Amygdala (tissue), 56 donors: ENCODE measurements around the gene UBE2Q1.

ENCODE experiments used
- DNase-seq, 56 donors: peaks; one replicate each; lab custom pipeline; 2025; lab: John Stamatoyannopoulos, UW

The UBE2Q1 gene

DNA sequence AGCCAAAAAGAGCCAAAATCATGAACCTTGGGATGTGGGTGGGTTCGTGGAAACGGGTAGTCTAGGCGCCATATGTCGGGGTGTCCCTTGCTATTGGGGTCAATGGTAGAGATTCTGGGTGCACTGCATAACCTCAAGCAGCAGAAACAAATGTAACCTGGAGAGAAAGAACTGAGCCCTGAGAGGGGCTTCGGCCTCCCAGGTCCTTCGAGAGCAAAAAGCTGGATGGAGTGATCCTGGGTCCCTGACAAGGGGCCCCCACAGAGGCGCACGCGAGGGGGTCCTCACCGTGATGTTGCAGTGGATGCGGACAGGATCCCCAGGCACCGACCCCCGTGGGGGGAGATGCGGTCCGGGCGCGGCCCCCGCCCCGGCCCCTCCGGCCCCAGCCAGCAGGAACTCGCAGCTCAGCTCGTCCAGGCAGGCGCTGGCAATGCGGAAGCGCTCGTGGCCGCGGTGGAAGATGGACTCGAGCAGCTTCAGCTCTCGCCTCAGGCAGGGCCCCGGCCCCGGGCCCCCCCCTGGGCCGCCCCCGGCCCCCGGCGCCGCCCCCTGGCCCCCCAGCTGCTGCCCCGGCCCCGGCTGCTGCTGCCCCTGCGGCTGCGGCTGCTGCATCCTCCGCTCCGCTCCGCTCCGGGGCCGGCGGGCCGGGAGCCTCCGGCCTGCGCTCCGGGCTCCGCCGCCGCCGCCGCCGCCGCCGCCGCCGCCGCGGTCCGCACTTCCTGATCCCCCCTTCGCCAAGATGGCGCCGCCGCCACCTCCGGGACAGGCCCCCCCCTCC, at the start of gene UBE2Q1:
Gene UBE2Q1 (minus strand): TSS at position 724 of the 781 bp plus-strand sequence. CDS start 109 bp downstream, at position 615.
- DNase-seq = peak in 15 of 56 donors; percentile 17 to 57 (median 31)

DNA sequence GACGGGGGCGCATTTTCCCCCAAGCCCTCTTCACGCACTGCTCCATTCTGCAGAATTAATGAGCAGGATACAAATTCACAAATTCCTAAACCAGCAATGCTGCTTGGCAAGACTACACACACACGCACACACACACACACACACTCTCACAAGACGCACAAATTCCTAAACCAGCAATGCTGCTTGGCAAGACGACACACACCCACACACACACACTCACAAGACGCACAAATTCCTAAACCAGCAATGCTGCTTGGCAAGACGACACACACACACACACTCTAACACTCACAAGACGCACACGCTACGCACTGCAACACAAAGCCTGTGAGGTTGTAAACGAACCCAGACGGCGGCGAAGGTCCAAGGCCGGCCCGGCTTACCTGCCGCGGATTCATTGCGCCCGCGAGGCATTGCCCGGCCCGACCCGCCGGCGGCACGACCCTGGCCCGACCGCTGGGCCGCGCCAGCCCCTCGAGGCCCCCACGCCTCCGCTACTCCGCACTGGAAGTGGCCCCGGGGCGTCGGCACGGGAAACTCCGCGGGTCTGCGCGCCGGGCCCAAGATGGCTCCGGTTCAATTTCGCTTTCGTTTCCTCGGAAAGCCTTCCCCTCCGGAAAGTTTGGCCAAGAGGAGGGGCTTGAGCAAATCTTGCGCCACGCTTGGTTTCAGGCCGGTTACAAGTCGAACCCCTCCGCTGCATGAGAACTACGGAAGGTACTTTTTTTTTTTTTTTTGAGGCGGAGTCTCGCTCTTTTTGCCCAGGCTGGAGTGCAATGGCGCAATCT, 49.3 kb upstream of the UBE2Q1 start, which contains the start of gene ADAR:
Gene ADAR (minus strand): TSS at position 578 of the 788 bp plus-strand sequence. CDS start 180 bp downstream, at position 398.
- DNase-seq = peak in 53 of 56 donors; percentile 10 to 81 (median 64)

DNA sequence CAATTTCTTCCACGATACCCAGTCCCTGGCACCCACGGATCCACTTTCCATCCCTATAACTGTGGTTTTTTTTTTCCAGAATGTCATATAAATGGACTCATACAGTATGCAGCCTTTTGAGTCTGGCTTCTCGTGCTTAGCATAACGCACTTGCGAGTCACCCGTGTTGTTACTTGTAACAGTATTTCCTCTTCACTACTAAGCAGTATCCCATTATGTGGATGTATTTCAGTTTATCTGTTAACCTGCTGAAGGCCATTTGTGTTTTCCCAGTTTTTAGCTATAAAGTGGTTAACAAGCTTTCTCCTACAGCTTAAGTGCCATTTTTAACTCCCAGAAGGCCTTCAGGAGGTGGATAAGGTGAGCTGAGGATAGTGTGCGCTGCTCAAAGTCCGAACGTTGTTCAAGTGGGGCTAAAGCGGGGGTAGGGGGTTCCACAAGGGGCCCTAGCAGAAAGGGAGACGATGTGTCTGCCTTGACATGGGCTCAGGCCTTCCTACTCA, 48.7 kb upstream of the UBE2Q1 start:
- DNase-seq = peak in 1 of 56 donors; percentile 30

DNA sequence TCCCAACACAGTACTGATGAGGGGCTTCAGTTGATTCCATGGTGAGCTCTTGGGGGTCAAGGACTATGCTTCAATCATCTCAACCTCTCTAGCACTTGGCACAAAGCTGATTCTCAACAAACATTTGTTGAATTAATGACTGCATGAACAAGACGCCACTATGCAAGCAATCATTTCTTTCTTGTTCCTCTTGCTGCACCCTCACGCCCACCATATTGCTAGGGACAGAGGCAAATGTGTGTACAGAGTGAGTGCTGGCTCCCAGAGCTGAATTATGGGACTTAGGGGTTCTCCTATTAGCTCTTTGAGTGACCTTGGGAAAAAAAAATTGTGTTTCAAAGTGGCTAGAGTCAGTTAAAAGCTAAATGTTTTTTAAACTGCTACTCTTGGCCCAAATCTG, 47.1 kb upstream of the UBE2Q1 start:
- no peak for DNase-seq

DNA sequence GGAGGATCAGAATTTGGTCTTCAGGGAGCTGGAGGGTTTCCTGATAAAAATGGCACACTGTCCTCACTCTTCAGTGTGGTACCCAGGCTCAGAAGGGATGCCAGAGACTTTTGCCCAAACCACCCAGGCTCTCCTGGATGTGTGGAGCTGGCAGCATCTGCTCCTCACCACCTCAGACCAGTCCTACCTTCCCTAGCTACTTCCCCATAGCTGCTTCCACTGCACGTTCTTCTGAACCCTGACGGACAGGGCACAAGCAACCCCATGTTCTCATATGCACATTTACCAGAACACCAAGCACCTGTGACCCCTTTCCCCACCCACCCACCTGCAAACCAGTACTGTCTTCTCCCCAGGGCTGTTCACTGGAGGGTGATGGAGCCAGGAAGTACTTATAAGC, 44.9 kb upstream of the UBE2Q1 start:
- DNase-seq = no peak

DNA sequence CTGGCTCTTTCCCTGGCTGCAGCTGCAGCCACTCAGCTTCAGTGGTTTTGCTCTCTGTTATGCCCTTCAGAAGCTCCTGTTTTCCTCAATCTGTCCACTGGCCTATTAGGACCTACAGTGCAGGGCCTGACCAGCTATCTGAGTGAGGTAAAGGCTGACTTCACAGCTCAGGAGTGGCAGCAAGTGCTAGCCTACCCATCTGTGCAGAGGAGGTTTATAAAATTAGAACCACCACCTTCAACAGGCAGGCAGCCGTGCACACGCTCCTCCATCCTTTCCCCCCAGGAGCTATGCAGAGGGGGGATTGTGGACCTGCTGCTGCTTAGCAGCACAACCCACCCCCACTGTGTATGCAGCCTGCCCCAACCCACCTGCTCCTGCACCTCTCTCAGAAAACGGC, 41.2 kb upstream of the UBE2Q1 start:
- peak in 12 of 56 donors; percentile 12 to 61 (median 24) for DNase-seq

DNA sequence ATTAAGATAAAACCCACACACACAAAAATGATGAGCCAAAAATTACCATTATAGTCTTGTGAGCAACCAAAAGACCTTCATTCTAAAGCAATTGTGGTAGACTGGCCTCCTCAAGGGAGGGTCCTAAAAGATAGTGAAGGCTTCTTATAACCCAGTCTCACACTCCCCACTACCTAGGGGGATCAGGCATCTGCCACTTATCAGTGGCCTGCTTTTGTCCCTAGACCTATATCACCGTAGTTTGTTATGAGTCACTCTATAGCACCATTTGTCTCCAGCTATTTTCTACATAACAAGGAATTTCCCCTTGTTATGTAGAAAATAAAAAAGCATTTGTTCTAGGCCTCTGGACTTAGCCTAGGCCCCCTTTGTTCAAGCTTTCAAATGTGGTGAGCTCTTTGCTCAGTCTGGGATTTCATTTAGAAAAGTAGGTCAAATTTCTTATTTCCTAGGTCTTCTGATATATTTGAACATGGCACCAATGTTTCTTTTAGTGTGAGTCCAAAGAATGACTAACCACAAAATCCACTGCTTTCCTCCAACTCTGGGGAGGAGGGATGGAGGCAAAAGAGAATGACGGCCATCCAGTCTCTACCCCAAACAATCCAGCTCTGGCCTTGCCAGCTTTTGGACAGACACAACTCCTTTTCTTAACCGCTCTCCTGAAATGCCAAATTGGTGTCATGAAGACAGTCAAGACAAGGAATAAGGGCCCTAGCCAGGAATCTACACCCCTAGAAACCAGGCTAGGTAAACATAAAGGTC, 40.6 kb upstream of the UBE2Q1 start:
- peak in 6 of 56 donors; percentile 21 to 54 (median 30) for DNase-seq

DNA sequence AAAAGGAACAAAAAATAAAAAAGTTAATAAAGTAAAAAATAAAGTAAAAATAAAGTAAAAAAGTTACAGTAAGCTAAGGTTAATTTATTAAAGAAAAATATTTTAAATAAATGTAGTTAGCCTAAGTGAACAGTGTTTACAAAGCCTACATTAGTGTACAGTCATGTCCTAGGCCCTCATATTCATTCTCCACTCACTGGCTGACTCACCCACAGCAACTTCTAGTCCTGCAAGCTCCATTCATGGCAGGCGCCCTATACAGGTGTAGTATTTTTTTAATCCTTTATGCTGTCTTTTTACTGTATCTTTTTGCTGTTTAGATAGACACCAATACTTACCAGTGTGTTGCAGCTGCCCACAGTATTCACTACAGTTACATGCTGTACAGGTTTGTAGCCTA, 37.2 kb upstream of the UBE2Q1 start:
- DNase-seq = no peak

DNA sequence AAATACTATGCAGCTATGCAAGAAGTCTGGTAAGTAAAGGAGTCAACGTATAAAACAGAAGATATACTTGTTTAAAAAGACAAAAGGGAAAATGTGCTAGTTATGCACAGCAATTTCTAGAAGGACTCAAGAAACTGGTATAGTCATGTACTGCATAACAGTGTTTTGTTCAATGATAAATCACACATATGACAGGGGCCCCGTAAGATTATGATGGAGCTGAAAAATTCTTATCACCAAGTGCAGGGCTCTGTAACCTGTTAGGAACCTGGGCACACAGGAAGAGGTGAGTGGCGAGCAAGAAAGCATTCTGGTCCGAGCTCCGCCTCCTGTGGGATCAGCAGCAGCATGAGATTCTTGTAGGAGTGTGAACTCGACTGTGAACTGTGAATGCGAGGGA, 36.3 kb upstream of the UBE2Q1 start:
- no peak for DNase-seq

DNA sequence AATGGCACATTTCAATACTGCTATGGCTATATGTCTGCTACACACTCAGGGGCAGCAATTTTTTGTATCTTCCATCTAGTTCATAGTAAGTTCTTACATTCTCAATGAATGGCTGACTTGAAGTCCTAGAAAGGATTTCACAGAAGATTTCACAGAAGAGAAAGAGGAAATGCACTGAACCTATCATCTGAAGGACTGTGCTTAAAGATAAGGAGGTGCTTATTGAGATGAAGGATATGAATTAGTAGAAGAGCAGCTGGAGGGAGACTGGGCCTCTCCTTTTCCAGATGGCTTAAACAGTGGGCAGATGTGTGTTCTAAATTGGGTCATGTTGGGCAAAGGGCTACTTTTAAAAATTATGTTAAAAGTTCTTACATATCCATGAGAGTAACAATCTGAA, 34.9 kb upstream of the UBE2Q1 start:
- no peak for DNase-seq

DNA sequence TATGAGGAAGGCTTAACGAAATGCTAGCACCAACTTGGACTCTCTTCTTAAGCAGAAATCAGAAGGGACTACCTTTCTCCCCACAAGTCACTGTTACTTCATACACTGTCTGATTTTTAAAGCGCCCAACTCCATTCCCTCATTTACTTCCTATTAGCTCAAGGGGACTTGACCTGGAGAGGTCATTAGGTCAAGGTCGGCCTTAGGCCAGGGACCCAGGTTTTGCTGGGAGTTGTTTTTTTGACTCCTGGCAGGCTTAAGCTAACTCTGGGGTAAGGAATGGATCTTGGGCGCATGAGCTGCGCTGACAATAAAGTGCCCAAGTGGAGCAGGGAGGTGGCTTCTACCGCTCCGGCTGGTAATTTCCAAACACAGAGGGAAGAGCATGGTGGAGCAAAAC, 32.7 kb upstream of the UBE2Q1 start:
- no peak for DNase-seq

DNA sequence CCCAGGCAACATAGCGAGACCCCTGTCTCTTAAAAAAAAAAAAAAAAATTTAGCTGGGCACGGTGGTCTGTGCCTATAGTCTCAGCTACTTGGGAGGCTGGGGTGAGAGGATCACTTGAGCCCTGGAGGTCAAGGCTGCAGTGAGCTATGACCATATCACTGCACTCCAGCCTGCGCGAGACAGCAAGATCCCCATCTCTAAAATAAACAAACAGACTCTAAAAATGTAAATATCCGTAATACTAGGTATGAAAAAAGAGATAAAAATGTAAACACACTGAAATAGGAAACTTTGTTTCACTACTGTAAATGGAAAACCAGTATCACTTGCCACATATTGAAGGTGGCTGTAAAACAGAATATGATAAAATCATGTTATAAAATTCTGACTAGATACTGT, 32.3 kb upstream of the UBE2Q1 start:
- DNase-seq = no peak

DNA sequence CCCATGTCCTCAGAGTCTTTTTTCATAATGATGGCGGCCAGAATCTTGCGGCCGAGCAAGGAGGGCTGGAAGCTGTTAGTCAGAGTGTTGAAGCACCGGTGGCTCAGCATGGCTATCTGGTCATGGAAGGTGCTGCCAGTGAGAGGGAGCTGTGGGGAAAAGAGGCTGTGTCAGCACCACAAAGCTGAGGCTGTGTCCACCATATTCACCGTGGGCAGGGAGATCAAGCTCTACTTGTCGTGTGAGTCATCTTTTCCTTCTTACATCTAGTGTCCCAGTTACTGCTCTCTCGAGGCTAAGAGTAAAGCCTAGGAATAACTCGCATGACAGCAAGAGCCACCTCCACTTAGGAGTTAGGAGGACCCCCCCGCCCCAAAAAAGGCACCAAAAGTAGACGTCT, 31.3 kb upstream of the UBE2Q1 start:
- no peak for DNase-seq

DNA sequence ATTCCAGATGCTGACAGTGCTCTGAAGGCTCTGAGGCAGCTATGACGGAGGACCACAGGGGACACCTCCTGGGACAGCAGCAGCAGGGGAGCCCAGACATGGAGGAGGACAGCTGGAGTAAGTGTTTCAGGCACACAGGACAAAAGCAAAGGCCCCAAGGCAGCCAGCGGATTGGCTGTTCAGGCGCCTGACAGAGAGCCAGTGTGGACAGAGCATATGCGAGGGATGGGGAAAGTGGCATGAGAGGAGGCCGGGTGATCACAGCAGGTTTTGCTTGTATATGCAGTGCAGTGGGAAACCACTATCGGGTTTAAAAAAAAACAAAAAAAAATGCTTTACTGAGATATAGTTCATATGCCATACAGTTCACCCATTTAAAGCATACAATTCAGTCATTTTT, 28.2 kb upstream of the UBE2Q1 start:
- DNase-seq = no peak

DNA sequence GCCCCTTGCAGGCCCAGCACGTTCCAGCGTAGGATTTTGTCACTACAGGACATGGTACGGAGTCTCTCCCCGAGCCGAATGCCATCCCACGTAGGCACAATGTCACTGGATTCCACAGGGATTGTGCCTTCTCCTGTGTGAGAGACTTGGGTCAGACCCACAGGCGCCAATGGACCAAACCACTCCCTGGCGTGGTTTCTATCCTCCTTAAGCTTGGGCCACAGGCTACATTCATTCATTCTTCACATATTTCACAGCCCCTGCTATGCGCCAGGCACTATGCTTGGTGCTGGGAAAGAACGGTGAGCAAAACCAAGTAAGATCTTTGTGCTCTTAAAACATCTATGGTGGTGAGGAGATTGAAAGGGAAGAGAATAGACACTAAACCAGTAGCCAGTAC, 27.8 kb upstream of the UBE2Q1 start:
- no peak for DNase-seq

DNA sequence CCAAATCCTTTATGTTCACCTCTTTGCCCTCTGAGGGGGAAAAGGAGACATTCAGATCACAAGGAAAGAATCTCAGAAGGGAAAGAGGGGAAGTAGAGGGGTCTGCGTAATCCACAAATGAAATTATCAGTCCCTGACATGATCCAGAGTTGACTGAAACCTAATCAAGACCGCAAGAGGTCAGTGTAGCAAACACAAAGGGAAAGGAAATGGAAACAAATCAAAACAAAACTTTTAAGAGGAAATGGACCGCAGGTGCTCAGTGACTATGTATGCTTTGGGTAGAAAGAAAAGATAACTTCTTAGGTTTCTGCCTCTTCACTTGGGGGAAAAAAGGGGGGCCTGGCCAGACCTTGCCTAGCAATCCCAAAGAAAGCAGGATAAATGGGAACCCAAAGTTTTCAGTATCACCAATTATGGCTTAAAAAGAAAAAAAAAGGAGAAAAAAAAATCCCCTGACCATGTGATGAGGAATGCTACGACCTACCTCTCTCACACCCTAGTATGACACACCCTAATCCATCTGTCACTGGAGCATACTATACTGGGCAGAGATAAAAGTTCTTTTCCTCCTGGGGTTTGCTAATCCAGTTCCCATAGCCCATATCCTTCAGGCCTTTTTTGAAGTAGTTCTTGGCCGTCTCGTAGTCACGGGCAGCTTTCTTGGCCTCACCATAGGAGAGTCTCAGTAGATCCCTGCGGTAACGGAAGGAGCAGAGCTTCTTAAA, 26.0 kb upstream of the UBE2Q1 start:
- no peak for DNase-seq

DNA sequence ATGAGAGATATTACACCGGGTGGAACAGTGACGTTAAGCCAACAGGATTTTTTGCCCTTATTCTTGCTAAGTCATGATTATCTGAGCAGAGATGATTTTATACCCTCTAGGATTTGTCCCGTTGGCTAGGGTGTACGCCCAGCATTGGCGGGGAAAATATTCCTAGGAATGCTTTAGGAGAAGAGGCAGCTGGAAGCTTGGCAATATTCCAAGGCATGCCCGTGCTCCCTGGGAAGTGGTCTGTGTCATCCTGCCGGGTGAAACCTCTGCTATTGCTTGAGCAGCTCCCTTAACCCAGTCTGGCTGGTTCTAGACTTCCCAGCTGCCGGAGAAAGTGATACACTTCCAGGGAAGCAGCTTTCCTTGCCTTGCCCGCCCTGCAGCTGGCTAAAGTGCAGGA, 25.3 kb upstream of the UBE2Q1 start:
- DNase-seq = no peak

DNA sequence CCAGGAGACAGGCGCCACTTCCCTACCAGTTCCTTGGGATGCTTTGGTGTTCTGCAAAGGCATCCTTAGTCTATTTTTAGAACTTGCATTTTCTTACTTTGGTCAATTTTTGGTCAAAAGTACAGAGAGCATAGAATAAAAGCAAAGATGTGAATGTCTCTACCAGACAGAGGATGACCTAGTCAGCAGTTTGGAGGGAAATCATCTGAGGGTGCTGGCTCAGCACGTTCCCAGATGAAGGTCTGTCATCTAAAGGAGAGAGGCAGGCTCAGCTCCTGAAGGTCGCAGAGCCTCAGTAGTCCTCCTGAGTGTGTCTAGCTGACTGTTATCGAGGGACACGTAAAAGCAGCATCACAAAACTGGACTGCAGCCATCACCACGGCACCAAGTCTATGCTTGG, 24.4 kb upstream of the UBE2Q1 start:
- DNase-seq = no peak

DNA sequence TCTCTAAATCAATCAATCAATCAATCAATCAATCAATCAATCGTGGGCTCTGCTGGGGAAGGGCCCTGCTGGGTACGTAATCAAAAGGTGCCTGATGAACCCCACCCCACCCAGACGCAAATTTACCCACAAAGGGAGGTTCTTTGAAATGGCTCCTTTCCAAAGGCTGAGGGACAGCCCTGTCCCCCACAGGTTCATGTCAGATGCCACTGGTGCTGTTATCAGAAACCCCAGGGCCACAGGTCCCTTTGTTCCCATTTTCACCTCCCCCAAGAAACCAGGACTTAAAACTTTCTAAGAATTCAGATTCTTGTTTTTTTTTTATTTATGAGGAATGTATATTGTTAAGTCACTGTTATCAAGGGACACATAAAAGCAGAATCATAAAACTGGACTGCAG, 23.3 kb upstream of the UBE2Q1 start:
- DNase-seq = no peak

DNA sequence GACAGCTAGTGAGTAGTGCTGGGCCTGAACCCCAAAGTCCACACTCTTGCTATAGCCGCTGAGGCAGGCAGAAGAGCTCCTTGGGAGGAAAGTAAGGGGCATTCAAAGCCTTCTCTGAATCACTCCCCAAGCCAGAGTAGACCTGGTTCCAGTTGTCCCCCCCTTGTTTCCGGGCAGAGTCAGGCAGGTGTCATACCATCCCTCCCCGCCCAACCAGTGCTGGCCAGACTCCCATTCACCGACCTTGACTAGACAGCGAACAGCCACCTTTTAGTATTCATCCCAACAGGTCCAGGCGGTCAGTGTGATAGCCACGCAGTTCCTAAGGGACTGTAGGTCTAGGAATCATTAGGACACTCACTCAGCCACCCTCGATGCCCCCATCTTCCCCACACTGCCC, 20.9 kb upstream of the UBE2Q1 start:
- DNase-seq = no peak
